HG03442 (cell line): ENCODE results near the gene MAN2A2.
A peak's percentile ranks its signal among the peaks of the same experiment; 100 is the strongest.
"Not testable (repeated sequence)": the region's sequence is repeated elsewhere in the genome, so short reads cannot be mapped to it uniquely, and the experiment has no call there.

ENCODE experiments used
- ATAC-seq: cut with Tn5 transposase; IDR thresholded peaks from one replicate; pipeline ENCODE4 v1.9.1; 2021; ENCODE audit warnings: mild to moderate bottlenecking, moderate library complexity; ENCODE audit not compliant: unreplicated experiment

MAN2A2 gene

DNA sequence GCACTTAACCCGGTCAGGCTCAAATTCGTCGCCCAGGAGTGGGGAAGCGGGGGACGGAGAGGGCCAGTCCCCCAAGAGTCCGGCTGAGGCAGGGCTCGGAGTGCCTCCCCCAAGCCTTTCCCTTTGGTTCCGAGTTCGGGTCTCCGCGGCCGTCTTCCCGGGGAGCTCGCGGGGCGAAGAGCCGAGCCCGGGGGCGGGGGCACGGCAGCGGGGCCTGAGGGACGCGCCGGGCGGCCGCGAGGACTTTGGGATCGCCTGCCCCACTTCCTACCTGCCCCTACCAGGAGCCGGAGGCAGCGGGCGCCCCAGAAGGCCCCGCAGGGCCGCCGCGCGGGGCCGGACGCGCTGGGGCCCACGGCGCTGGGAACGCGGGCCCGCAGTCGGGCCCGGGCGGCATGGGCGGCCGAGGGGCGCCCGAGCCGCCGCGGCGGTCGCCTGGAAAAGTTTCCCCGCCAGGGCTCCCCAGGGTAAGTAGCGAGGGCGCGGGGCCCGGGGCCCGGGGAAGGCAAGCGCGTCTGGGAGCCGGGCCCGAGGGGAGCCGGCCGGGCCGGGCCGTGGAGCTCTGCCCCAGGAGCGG is 31.9 kb upstream of the MAN2A2 start:
- ATAC-seq: no peak

DNA sequence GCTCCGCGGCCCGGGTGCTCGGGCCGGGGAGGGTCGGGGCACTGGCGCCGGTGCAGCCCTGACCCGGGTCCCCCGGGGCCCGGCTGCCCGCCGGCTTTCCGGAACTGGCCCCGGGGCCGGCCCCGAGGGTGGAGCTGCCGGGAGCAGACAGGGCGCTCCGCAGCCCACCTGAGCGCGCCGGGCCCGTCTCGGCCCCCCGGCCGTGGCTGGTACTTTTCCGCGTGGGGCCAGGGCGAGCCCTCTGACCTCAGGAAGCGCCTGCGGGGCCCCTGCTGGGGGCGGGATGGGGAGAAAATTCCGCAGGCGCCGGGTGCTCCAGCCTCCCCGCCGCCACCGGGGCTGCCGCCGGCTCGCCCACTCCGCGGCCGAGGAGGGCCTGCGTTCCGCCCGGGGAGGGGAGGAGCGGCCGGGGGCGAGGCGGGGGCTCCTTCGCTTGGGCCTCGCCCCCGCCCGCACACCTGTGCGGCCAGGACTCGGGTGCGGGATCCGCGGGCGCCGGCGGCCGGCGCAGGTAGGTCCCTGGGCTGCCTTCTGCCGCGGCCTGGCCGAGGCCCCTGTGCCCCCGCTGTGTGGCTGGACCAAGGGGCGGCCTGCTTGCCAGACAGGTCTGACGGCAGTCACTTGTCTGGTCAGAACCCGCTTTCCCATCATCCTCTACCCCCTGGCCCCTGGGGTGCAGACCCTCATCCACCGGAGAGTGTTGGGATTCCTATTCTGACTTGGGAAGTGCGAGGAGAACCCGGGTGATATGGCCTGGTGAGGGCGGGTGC is 31.2 kb upstream of the MAN2A2 start:
- no peak for ATAC-seq

DNA sequence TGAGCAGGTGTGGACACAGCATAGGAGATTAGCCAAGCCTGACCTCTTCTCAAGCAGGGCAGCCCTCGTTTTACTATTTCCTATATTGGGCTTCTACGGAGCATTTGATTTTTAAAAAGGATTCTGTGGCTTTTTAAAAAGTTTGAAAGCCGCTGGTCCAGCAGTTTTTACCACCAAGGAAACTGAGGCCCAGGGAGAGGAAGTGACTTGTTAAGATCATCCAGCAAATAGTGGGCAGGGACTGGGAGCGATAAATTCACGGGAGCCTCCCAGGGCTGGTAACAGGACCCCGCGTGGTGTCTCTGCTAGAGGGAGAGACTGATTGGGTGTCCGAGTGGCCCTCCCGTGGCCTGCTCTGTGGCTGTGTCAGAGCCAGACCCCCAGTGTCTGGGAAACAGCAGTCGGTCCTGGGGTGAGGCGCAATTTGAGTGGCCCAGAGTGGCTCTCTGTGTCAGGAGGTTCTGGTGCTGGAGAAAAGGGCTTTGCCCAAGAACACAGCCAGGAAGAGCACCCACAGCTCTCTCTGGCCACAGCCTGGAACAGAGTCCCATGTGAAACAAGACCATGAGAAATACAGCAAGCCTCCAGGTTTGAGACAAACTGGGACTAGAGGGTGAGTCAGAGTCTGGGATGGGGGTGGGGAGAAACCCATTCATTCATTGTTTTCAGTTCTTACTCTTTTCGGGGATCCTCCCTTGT is 30.5 kb upstream of the MAN2A2 start:
- peak; percentile 29 for ATAC-seq

DNA sequence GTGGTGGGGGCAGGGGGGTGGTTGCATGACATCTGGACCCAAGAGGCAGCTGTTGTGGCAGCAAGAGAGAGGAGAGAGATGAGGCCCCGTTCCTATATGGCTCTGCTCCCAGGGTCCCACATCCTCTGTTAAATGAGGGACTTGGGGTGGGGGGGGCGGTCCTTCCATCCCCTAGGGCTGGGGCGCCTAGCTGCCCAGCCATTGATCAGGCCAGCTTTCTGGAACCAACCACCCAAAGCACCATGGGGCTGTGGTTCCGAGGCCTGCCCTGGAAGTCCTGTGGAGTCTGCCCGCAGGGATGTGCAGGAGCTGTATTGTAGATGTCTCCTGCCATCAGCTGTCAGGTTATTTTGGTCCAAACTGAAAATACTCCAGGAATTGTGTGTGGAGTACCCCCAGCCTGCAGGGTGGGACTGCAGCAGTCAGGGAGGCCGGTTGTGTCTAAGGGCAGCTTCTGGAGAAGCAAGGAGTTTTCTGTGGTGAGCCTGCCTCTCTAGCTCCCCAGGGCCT is 29.6 kb upstream of the MAN2A2 start:
- ATAC-seq: no peak

DNA sequence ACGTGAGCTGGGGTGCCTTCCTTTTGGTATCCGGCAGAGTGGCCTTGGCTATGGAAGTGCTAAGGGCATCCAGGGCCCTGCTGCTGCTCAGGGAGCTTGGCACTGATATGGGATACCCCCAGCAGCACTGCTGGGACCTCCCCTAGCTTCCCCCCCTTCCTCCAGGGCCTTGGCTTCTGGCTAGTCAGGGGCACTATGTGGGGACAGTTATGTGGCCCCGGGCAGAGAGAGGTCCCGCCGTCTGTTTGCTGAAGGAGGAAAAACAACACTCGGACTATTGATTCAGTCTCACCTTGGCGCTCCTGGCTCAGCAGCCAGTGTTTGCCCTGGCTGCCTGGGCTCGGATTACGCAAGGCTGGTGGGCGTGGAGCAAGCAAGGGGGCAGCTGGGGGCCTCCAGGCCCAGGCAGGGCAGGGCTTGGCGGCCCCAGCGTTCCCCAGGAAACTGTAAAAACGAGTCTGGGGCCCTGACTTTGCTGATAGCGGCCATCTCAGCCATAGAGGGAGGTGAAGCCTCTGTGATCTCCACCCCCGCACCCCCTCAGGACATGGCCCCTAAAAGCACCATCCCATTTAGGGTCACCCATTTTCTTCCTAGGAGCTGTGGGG is 29.0 kb upstream of the MAN2A2 start:
- no peak for ATAC-seq

DNA sequence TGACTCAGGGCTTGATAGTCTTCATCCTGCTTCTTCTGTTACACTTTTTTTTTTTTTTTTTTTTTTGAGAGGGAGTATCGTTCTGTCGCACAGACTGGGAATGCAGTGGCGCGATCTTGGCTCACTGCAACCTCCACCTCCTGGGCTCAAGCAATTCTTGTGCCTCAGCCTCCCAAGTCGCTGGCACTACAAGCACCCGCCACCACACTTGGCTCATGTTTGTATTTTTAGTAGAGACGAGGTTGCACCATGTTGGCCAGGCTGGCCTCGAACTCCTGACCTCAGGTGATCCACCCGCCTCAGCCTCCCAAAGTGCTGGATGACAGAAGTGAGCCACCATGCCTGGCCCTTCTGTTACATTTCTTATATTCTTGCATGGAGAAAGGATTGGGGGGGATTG is 28.1 kb upstream of the MAN2A2 start:
- not testable (repeated sequence) for ATAC-seq

DNA sequence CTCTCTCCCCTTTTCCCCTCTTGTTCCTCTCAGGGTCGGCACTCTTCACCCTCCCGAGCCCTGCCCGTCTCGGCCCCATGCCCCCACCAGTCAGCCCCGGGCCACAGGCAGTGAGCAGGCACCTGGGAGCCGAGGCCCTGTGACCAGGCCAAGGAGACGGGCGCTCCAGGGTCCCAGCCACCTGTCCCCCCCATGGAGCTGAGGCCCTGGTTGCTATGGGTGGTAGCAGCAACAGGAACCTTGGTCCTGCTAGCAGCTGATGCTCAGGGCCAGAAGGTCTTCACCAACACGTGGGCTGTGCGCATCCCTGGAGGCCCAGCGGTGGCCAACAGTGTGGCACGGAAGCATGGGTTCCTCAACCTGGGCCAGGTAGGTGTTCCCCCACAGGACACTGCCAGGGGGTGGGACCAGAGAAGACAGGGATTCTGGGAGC is 27.5 kb upstream of the MAN2A2 start:
- ATAC-seq: no peak

DNA sequence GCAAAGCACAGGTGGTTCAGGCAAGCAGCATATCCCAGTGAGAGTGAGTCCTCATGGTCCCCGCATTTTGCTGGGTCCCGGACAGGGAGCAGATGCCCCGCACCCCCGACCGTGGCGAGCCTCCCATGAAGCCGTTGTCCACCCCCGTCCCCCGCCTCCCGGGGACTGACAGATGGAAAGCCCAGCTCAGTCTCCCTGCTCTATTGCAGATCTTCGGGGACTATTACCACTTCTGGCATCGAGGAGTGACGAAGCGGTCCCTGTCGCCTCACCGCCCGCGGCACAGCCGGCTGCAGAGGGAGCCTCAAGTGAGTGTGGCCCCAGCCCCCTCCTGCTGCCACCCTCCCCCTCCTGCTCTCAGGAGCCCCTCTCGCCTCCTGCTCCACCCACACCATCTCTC is 27.1 kb upstream of the MAN2A2 start:
- ATAC-seq: no peak

DNA sequence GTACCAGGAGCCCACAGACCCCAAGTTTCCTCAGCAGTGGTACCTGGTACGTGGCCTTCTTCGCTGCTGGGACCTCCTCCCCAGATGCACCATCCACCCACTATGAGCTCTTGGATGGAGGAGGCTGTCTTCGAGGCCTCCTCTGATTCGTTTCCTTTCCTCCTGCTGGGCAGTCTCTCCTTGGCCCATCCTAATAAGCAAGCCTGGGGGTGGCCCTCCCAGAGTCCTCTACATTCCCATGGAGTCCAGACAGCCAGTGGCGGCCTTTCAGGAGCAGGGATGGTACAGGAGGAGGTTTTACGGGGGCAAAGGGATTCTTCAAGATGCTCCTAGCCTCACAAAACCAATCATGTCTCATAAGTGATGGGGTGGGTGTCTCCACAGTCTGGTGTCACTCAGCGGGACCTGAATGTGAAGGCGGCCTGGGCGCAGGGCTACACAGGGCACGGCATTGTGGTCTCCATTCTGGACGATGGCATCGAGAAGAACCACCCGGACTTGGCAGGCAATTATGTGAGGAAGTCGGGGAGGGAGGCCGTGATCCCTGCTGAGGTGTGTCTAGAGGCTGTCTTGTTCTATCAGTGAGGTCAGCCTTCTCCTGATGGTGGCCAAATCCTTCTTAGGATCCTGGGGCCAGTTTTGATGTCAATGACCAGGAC is 26.5 kb upstream of the MAN2A2 start:
- ATAC-seq: no peak

DNA sequence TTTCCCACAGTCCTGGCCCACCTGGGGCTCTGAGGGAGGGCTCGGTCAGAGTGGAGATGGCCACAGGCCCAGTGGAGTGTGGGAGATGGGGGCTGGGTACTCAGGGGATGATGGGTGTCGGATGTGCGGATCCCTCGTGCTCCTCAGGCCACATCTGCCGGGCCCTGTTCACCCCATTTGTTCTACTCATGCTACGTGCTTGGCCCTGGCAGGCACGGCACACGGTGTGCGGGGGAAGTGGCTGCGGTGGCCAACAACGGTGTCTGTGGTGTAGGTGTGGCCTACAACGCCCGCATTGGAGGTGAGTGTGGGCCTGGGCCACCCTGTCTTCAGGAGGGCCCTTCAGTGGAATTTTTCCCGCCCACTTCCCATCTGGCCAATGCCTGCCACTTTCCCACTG is 25.8 kb upstream of the MAN2A2 start:
- no peak for ATAC-seq

DNA sequence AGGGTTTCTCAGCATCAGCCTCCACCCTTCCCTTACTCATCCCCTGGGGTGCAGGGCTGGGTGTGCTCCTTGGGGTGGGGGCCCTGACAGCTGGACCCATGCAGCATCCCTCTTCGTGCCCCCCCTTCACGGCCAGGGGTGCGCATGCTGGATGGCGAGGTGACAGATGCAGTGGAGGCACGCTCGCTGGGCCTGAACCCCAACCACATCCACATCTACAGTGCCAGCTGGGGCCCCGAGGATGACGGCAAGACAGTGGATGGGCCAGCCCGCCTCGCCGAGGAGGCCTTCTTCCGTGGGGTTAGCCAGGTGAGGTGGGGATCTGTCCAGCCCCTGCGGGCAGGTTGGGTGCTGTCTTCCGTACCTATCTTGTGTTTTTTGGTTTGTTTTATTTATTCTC is 25.1 kb upstream of the MAN2A2 start:
- no peak for ATAC-seq

DNA sequence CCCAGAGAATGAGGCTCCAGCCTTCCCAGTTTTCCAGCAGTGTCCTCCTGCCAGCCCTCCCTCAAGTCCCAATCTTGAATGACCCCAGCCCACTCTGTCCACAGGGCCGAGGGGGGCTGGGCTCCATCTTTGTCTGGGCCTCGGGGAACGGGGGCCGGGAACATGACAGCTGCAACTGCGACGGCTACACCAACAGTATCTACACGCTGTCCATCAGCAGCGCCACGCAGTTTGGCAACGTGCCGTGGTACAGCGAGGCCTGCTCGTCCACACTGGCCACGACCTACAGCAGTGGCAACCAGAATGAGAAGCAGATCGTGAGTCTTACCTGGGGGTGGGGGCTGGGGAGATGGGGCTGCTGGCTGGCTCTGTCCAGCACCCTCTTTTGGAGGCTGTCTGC is 24.4 kb upstream of the MAN2A2 start:
- ATAC-seq: no peak

DNA sequence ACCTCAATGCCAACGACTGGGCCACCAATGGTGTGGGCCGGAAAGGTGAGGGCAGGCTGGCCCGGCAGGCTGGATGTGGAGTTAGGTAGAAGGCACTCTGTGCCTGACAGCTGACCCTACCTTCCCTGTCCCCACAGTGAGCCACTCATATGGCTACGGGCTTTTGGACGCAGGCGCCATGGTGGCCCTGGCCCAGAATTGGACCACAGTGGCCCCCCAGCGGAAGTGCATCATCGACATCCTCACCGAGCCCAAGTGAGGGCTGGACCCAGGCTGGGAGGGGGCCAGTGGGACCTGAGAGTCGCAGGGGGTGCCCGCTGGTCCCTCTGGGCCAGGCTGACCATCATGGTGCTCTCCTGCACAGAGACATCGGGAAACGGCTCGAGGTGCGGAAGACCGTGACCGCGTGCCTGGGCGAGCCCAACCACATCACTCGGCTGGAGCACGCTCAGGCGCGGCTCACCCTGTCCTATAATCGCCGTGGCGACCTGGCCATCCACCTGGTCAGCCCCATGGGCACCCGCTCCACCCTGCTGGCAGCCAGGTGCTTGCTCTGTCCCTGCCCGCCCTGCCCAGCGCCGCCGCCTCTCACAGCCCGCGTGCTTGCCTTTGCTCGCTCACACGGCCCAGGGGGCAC is 23.3 kb upstream of the MAN2A2 start:
- no peak for ATAC-seq

DNA sequence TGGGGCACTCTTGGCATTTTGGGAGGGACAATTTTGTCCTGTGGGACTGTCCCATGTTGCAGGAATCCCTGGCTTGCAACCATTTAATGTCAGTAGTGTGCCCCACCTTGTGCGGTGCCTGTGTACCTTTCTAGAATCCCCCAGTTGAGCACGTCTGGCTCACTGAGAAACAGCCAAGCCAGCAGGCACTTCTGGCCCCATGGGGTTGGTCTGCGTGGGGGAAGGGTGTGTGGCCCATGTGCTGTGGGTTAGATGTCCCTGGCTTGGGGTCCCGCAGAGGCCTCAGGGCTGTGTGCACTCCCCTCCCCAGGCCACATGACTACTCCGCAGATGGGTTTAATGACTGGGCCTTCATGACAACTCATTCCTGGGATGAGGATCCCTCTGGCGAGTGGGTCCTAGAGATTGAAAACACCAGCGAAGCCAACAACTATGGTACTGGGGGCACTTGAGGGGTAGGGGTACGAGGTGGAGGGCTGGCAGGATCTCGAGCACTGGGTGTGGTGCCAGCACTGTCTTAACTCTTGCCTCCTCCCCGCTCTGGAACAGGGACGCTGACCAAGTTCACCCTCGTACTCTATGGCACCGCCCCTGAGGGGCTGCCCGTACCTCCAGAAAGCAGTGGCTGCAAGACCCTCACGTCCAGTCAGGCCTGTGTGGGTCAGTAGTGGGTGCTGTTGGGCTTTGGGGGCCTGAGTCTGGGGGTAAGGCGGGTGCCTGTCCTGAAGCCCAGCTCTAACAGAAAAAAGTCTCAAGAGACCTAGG is 22.5 kb upstream of the MAN2A2 start:
- ATAC-seq: no peak

DNA sequence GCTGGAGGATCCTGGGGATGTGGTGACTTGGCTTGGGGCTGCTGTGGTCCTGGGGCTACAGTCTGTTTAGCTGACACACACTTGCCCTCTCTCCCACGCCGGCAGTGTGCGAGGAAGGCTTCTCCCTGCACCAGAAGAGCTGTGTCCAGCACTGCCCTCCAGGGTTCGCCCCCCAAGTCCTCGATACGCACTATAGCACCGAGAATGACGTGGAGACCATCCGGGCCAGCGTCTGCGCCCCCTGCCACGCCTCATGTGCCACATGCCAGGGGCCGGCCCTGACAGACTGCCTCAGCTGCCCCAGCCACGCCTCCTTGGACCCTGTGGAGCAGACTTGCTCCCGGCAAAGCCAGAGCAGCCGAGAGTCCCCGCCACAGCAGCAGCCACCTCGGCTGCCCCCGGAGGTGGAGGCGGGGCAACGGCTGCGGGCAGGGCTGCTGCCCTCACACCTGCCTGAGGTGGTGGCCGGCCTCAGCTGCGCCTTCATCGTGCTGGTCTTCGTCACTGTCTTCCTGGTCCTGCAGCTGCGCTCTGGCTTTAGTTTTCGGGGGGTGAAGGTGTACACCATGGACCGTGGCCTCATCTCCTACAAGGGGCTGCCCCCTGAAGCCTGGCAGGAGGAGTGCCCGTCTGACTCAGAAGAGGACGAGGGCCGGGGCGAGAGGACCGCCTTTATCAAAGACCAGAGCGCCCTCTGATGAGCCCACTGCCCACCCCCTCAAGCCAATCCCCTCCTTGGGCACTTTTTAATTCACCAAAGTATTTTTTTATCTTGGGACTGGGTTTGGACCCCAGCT is 21.7 kb upstream of the MAN2A2 start:
- no peak for ATAC-seq

DNA sequence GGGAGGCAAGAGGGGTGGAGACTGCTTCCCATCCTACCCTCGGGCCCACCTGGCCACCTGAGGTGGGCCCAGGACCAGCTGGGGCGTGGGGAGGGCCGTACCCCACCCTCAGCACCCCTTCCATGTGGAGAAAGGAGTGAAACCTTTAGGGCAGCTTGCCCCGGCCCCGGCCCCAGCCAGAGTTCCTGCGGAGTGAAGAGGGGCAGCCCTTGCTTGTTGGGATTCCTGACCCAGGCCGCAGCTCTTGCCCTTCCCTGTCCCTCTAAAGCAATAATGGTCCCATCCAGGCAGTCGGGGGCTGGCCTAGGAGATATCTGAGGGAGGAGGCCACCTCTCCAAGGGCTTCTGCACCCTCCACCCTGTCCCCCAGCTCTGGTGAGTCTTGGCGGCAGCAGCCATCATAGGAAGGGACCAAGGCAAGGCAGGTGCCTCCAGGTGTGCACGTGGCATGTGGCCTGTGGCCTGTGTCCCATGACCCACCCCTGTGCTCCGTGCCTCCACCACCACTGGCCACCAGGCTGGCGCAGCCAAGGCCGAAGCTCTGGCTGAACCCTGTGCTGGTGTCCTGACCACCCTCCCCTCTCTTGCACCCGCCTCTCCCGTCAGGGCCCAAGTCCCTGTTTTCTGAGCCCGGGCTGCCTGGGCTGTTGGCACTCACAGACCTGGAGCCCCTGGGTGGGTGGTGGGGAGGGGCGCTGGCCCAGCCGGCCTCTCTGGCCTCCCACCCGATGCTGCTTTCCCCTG is 21.0 kb upstream of the MAN2A2 start:
- ATAC-seq: no peak

DNA sequence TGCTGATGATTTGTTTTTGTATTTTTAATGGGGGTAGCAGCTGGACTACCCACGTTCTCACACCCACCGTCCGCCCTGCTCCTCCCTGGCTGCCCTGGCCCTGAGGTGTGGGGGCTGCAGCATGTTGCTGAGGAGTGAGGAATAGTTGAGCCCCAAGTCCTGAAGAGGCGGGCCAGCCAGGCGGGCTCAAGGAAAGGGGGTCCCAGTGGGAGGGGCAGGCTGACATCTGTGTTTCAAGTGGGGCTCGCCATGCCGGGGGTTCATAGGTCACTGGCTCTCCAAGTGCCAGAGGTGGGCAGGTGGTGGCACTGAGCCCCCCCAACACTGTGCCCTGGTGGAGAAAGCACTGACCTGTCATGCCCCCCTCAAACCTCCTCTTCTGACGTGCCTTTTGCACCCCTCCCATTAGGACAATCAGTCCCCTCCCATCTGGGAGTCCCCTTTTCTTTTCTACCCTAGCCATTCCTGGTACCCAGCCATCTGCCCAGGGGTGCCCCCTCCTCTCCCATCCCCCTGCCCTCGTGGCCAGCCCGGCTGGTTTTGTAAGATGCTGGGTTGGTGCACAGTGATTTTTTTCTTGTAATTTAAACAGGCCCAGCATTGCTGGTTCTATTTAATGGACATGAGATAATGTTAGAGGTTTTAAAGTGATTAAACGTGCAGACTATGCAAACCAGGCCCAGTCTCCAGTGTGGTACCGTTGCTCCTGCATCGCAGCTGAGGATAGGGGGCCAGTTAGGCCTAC is 20.1 kb upstream of the MAN2A2 start:
- ATAC-seq: no peak

DNA sequence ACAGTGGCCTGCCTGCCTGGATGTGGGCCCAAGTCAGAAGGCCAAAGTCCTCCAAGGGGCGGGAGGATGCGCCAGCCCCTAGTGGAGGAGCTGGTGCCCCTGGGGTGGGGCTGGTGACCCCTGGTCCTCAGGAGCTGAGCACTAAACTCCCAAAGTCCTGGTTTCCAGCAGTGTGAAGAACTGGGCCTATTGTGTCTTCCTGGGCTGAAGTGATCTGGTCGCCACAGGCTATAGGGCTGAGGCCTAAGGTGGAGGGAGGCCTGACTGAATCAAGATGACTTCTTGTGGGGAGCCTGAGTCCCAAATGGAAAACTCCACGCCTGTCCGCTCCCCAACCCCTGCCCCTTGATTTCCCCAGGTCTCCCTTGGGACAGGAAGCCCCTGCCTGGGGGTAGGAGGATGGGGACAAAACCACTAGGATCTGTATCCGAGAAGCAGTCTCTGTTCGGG is 19.6 kb upstream of the MAN2A2 start:
- ATAC-seq: no peak
